Measurements from ENCODE around the gene SAXO1. TPM values are rescaled to one million over a fixed set of nuclear protein-coding genes. Genes with fewer than 3 reads are reported as not detected.
A peak's percentile ranks its signal among the peaks of the same experiment; 100 is the strongest.

The SAXO1 gene
- total RNA-seq, 1 donor from 2014 or later = not detected

- H3K4me1 Mint-ChIP-seq (ENCODE audit: unreplicated experiment) = peaks cover 26% of the 10 kb centered on the region
- H3K27me3 Mint-ChIP-seq (ENCODE audit: unreplicated experiment) = no peaks in the 10 kb centered on the region
- peak; percentile 68 for DNase-seq (ENCODE audit: extremely low spot score, unreplicated experiment)
- H3K4me3 Mint-ChIP-seq (ENCODE audit: unreplicated experiment) = no peak overlapping the region
- no peak overlapping the region for H3K27ac Mint-ChIP-seq (ENCODE audit: unreplicated experiment)
- no peaks in the 10 kb centered on the region for H3K9me3 Mint-ChIP-seq (ENCODE audit: unreplicated experiment)
- no peak for TF ChIP-seq CTCF (IDR thresholded peaks at IDR 0.05)
- H3K36me3 Mint-ChIP-seq (ENCODE audit: unreplicated experiment) = no peaks in the 10 kb centered on the region
These were observed 123.6 kb downstream of the SAXO1 start for GRCh38 chr9:18909140-18910018.

- Mint-ChIP-seq H3K27me3 (ENCODE audit: unreplicated experiment) (no peaks in the 10 kb centered on the region), H3K9me3 (ENCODE audit: unreplicated experiment) (no peaks in the 10 kb centered on the region), H3K36me3 (ENCODE audit: unreplicated experiment) (no peaks in the 10 kb centered on the region), H3K4me1 (ENCODE audit: unreplicated experiment) (peaks cover 26% of the 10 kb centered on the region), H3K4me3 (ENCODE audit: unreplicated experiment) (no peak overlapping the region), H3K27ac (ENCODE audit: unreplicated experiment) (no peak overlapping the region)
- DNase-seq (ENCODE audit: extremely low spot score, unreplicated experiment) = peak; percentile 68
- TF ChIP-seq CTCF (IDR thresholded peaks at IDR 0.05) = no peak
These were observed 124.9 kb downstream of the SAXO1 start for GRCh38 chr9:18907927-18908625.

GRCh38 chr9:18906656-18907395, 126.2 kb downstream of the SAXO1 start:
- no peak for TF ChIP-seq CTCF (IDR thresholded peaks at IDR 0.05)
- no peak overlapping the region for H3K4me3 Mint-ChIP-seq (ENCODE audit: unreplicated experiment)
- H3K27me3 Mint-ChIP-seq (ENCODE audit: unreplicated experiment) = no peaks in the 10 kb centered on the region
- DNase-seq (ENCODE audit: extremely low spot score, unreplicated experiment) = peak; percentile 76
- peaks cover 26% of the 10 kb centered on the region for H3K4me1 Mint-ChIP-seq (ENCODE audit: unreplicated experiment)
- peaks cover 9% of the 10 kb centered on the region for H3K9me3 Mint-ChIP-seq (ENCODE audit: unreplicated experiment)
- H3K27ac Mint-ChIP-seq (ENCODE audit: unreplicated experiment) = no peak overlapping the region
- peaks cover 2% of the 10 kb centered on the region for H3K36me3 Mint-ChIP-seq (ENCODE audit: unreplicated experiment)

GRCh38 chr9:18905883-18906629, 127.0 kb downstream of the SAXO1 start:
- Mint-ChIP-seq H3K9me3 (ENCODE audit: unreplicated experiment) (peaks cover 16% of the 10 kb centered on the region), H3K4me1 (ENCODE audit: unreplicated experiment) (peaks cover 26% of the 10 kb centered on the region), H3K4me3 (ENCODE audit: unreplicated experiment) (no peak overlapping the region), H3K27ac (ENCODE audit: unreplicated experiment) (no peak overlapping the region), H3K27me3 (ENCODE audit: unreplicated experiment) (no peaks in the 10 kb centered on the region), H3K36me3 (ENCODE audit: unreplicated experiment) (peaks cover 2% of the 10 kb centered on the region)
- TF ChIP-seq CTCF (IDR thresholded peaks at IDR 0.05) = no peak
- peak; percentile 51 for DNase-seq (ENCODE audit: extremely low spot score, unreplicated experiment)

Measured in osteocyte (in vitro differentiated cells).